Left hindlimb (tissue), 1 donor: ENCODE results near the gene ANO6.
"Not testable (repeated sequence)": the region's sequence is repeated elsewhere in the genome, so short reads cannot be mapped to it uniquely, and the experiment has no call there.

Experiments used
- DNase-seq: peaks from one replicate; pipeline ENCODE4 v3.0.0-alpha.2; 2018

The ANO6 gene

DNA sequence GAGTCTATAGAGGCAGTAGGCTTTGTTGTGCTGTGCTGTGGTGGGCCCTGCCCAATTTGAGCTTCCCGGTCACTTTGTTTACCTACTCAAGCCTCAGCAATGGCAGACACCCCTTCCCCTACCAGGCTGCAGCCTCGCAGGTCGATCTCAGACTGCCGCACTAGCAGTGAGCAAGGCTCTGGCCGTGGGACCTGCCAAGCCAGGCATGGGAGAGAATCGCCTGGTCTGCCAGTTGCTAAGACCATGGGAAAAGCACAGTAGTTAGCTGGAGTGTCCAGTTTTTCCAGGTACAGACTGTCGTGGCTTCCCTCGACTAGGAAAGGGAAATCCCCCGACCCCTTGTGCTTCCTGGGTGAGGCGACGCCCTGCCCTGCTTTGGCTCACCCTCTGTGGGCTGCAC is 26.3 kb downstream of the ANO6 start:
- no peak for DNase-seq

DNA sequence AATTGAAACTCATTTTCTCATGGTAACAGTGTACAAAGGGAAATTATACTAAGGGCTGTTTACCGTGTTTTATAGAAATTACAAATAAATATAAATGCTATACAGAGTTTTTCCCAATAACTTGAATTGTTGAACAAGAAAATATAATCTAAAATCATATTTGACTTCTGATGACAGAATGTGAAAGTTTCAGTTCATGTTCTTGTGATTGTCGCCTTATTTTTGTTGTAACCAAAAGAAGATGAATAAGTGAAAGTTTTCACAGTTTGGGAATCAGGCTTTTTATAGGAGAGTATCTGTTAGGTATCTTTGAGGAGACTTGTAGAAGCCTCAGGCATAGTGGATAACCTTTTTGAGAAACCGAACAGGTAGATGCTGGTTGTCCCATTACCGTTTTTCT is 28.1 kb downstream of the ANO6 start:
- DNase-seq, result no peak

DNA sequence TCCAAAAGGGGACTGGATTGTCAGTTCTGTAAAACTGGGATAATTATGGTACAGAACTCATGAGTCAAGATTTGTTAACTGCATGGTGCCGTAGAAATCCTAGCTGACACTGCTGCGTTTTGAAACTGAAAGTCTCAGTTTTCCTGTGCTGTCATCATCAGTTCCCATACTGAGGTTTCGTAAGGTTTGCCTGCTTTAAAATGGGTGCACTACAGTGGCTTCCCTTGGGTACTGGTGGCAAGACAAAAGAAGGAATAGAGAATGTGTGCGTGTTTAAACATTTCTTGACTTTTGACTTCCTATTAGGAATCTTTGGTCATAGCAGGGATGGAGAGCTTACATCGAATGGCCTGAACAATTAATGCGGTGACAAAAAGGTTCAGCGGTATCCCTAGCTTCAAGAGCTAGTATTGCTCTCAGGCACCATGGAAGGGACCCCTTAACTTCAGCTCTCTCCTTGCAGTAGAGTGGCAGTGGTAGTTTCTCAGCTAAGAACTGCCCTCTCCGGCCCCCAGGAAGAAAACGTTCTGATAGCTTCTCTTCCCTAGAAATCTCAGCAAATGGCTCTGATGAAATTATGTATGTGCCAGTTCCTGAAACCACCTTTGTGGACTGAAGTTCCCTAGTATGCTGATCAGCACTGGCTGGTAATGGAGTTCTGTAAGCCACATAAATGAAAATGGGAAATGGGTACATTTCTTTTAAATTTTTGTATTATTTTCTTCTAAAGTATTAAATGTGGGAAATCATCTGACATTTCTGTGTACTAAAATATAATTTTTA is 28.9 kb downstream of the ANO6 start:
- no peak for DNase-seq

DNA sequence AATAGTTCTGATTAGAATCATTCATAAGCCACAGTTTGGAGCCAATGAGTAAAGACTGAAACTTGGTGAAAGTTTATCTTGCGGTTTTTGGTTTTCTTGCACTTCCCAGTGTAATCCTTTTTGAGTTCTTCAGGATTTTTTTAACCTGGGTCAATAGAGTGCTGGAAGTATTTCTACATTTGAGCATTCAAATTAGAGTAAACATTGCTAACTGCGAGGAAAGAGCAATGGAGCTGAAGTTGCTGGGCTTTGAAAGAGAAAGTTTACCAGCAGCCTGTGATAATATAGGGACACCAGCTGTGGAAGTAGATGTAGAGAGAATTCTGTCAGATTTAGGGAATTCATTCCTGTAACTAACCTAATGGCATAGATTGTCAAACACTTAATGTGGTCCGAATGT is 30.3 kb downstream of the ANO6 start:
- DNase-seq, result no peak

DNA sequence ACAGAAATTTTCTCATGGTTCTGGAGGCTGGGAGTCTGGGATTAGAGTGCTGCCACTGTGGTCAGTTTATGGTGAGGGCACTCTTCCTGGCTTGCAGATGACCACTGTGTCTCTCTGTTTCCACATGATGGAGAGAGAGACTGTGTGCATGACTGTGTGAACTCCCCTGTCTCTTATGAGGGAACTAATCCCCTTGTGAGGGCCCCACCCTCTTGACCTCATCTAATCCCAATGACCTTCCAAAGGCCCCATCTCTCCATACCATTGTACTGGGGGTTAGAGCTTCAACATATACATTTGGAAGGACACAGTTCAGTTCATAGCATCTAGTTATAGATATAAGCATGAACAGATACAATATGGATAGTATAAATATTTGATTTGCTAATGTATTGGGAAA is 31.7 kb downstream of the ANO6 start:
- no peak for DNase-seq

DNA sequence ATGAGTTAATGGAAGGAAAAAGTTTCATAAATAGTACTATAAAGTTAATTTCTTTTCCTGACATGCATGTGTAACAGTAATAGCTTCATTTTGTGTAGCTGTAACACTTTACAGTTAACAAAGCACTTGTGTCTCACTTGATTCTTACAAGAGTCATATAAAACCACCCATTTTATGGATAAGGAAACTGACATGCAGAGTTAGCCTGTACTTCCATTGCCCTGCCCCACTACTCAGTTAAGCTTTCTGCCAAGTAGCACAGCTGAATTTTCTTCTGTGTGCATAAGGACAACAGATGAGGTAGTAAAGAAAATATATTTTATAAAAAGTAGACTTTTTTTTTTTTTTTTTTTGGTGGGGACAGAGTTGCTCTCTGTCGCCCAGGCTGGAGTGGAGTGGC is 32.2 kb downstream of the ANO6 start:
- no peak for DNase-seq

DNA sequence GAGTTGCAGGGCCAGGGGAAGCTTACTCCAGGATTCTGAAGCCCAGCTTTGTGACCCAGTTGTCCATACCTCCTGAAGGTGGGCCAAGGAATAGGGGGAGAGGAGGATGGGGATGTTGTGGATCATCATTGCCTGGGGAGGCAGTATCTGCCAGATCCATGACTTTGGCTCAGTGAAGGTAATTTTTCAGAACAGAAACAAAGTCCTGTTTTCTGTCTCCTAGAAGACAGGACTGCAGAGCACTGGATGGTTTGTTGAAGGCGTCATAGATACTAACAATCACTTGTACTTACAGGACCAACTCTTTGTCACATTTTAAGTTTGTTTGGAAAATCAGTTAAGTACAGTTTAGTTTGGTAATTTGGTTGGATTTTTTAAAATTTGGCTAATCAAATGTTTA is 38.4 kb downstream of the ANO6 start:
- no peak for DNase-seq

DNA sequence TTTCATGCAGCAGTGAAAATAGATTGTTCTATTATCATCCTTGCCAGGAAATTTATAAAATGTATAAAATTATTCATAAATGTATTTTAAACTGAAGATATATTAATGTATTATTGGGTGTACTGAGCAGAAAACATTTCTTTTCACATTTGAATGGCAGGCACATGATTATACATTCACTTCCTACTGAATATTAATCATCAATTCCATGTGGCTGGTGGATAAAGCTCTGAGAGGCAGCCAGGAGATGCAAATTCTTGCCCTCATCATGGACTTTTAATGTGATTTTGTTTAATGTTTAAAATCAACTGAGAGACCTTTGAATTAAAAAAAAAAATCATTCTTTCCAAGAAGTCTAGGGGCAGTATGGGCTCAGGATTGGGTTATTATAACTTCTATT is 40.8 kb downstream of the ANO6 start:
- no peak for DNase-seq

DNA sequence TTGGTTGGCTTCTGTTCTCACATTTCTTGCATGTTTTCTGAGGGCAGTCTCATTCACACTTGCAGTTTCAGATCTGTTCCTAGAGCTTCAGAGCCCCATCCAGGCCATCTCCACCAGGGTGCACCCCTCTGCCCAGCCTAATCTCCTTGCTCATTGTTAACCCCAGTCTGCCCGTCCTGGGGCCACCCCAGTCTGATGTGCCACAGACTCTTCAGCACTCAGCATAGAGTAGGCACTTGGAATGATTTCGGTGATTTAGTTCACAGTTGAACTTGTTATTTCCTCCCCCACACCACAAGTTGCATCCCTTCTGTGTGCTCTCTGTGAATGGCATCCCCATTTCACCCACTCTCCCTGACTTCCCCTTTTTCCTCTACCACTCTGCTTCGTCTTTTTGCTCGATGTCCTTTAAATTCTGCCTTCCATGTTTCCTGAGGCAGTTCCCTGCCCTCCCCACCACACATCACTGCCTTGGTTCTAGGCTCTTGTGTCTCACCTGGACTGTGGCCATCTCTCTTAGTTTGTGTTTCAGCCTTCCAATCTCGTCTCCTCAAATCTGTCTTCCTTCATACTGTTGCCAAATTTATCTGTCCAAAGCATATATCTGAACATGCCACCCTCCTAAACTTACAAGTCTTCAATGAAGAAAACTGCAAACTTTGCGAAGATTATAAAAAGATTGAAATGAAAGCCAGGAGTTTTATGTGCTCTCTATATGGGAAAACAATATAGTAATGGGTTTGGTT is 41.5 kb downstream of the ANO6 start:
- no peak for DNase-seq

DNA sequence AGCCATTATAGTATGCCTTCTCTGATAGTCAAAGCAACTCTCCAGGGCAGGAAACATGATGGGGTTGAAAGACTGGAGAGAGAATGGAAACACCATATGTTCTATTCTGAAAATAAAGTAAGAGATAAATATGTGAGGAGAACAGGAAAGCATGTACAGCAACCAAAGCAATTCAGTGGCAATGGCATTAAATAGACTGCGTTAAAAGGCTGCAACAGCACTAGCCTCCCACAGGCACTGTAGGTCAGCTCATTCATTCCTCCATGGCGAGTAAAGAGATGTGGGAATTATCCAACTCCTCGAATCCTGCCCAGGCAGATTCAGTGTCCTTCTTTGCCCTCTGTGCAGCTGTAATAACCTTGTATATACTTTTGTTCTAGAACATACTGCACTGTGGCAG is 43.8 kb downstream of the ANO6 start:
- DNase-seq, result no peak

DNA sequence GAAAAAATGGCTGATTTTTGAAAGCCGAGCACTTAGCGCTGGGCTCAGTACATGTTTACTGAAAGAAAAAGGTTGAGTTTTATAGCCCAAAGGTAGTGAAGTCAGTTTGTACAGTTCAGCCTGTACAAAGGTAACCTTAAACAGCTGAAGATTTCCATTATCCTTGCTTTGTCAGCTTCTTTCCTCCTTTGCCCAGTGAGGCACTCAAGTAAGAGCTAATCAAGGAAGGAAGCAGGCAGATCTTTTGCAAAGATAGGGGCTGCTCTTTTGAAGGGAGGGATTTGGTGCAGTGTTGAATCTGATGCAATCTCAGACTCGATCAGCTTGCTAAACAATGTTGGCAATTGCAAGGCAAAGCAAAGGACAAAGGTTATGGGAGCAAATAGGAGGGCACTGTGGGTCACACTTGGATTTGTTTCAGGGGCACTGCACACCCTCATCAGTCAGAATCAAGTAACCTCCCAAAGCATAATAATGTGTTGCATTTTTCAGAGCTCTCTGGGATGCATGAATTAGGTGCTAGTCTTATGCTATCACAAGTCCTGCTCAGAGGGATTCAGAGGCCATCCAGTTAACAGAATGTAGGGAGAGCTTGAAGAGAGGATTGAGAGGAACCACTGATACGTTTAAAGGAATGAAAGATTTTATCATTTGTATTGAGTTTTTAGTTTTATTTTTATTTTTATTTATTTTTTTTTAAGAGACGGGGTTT is 44.4 kb downstream of the ANO6 start:
- DNase-seq, result no peak

DNA sequence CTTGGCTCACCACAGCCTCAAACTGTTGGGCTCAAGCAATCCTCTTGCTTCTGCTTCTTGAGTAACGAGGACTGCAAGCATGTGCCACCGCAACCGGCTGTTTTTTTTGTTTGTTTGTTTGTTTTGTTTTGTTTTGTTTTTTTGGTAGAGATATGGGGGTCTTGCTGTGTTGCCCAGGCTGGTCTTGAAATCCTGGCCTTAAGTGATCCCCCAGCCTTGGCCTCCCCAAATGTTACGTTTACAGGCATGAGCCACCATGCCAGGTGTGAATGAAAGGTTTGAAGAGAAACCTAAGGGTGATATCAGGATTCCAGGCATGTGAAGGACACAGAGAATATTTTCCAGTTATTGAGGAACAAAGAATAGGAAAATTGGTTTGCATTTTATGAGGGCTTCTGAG is 45.0 kb downstream of the ANO6 start:
- no peak for DNase-seq

DNA sequence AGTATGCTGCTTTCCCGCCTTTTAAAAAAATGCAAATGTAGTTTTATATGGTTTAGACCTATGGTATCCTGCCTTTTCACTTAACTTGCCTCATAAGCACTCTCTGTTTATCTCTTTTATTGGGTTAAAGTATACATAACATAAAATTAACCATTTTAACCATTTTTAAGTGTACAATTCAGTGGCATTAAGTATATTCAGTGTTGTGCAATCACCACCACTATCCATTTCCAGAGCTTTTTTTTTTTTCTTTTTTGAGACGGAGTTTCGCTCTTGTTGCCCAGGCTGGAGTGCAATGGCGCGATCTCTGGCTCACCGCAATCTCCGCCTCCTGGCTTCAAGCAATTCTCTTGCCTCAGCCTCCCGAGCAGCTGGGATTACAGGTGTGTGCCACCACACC is 46.3 kb downstream of the ANO6 start:
- DNase-seq, result not testable (repeated sequence)

DNA sequence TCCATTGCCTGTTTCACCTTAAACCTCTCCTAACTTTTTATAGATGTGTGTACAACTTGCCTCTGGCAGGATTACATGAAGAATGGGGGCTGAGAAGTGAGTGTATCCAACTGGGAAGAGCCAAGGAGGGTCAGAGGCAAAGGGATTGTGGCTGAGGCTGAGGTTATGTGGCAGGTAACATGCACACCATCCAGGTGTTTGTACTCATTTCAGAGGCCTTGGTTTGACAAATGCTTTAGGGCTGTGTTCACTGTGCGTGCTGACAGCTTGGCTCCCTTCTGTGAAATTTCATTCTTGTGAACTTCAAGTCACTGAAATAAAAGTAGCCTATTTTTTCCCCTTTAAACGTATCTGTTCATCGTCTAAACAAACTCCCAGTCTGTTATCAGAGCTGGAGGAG is 47.7 kb downstream of the ANO6 start:
- DNase-seq, result no peak

DNA sequence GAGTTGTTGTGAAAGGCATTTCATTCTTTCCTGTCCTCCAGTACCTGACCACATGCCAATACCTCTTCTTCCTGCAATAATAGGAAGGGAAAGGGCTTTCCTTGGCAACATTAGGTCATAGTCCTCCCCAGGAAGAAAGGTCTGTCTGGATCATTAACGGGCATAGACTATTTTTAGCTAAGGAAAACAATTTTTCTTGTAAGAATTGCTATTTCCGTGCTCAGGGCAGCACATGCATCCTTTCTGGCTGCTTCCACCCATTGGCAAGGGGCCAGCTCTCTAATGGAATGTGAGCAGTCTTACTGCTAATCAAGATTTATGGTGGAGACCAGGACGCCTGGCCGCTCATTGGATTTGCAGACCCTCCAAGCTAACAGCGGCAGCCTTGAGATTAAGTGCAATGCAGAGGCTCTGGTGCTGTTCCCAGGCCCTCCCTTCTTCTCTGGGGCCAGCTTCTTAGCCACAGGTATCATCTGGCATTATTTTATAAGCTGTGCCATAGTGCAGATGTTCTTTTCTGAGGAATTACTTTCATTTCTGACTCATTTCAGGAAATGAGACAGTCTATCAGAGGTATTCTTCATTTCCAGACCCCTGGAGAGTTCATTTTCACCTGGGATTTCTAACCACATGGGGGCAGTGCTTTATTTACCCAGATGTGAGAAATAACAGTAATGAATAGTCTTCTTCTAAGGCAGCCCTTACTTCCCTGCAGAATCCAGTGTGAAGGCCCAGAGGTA is 52.9 kb downstream of the ANO6 start:
- peak; percentile 89 for DNase-seq

DNA sequence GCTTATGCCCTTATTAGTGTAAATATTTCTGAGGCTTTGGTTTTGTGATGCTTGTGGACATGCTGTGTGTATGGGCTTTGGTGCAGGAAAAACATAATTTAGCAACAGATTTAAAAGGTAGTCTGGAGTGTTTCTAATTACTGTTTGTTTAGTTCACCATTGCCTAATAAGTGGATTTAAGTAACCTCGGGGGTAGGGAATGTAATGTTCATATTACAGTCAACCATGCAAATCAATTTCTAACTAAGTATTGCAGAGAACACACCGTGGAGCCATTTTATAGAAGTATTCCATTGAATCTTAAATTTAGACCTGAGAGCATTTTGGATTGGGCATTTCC is 53.5 kb downstream of the ANO6 start:
- DNase-seq, result no peak

DNA sequence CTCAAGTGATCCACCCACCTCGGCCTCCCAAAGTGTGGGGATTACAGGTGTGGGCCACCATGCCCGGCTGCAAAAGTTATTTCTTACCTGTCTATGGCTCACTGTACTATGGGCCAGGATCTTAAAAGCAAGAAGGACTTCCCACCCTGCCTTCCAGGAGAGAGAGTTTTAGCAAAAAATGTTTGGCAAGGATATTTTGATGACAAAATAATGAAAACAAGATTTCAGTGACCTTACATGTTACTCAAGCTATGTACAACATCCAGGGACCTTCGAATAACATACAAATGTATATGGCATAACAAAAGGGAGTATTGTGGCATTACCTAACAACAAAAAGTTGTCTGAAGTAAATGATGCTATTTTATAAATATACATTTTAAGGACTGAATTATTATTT is 55.1 kb downstream of the ANO6 start:
- no peak for DNase-seq

DNA sequence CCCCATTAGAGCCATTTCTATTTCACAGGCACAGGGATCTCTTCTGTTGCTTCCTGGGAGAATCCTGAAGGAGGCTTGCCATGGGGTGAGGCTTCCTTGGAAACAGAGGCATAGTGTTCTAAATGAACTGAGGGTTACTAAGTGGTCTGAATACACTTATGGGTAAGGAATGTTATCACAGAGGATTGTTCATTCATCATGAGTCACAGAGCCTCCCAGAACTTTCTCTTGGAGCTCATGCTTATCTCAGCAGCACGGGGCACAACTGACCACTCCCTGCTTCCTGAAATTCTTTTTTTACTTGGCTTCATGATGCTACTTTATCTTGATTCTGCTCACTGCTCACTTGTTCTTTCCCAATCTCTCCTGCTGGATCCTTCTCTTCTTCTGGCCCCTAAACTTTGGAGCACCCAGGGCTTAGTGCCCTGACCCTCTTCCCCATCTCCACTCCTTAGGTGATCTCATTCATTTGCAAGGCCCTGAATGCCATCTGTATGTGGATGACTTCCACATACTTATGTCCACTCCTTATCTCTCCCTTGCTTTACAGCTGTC is 57.9 kb downstream of the ANO6 start:
- no peak for DNase-seq

DNA sequence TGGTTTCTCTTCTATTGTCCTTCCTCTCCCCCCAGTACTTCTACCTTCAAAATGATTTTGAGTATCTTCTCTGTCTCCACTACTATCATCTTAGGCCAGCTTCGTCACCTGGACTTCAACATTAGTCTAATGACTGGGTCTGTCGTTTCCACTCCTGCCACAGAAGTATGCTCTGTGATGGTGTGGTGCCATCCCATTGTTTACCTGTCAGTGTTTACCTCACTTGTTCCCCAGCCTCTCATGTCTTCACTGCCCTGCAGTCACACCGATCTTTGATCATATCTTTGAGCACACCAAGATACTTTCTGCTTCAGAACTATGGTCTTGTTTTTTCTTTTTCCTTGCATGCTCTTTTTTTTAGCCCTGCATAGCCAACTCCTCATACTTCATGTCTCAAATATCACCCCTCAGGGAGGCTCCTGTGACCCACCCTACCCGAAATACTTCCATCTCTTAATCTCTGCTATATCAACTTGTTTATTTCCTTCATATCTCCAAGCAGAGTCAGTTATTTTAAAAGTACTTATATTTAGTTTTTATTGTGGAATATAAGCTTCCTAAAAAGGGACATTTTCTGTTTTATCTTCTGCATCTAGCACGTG is 60.4 kb downstream of the ANO6 start:
- no peak for DNase-seq

DNA sequence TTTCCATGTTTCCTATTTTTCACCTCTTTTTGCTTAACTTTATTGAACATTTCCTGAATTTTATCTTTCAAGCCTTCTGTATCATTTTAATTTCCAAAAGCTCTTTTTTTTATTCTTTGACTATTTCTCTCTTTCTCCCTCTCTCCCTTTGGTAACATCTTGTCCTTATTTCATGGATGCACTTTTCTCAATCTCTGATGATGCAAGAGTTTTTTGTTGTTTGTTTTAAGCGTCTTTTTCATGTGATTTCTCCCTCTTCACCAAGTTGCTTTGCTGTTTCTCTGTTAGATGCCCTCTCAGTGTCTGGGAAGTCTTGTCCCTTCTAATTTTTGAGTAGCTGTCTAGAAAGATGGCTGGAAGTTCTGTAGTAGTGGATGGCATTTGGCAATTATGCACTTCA is 62.6 kb downstream of the ANO6 start:
- no peak for DNase-seq

DNA sequence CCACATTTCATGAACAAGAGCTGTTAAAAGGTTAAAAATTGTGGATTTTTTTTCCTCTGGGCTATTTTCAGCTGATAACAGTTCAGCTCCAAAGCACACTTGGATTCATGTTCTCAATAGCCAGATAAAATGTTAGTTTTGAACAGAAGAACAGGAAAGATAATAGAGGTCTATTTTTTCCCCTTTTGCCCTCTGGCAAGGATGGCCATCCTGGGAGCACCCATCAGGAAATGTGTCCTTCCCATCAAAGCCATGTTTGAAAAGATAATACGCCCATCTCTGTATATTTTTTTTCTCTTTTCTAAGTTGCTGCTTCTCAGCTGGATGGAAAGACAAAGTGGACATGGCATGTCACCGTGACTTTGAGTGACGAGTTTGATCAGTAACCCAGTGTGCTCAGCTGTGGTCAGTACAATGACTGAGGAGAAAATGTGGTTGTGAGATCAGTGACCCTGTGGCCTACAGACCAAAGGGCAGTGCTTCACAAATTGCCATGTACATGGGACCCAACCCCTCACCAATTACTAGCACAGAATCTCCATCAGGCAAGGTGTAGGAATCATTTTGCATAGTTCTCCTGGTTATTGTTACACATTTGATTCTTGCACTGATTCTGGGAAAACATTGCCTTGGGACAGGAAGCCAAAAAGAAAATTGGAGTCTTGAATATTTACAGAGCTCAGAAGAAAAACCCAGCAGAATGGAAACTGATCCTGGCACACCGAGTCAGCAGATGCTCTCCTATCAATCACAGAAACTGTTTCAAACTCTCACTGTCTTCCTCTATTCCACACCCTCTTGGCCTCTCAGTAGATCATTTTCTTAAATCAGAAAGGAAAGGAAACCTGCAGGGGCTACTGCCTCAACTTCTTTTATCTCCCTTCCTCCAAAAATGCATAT is 64.3 kb downstream of the ANO6 start:
- no peak for DNase-seq

DNA sequence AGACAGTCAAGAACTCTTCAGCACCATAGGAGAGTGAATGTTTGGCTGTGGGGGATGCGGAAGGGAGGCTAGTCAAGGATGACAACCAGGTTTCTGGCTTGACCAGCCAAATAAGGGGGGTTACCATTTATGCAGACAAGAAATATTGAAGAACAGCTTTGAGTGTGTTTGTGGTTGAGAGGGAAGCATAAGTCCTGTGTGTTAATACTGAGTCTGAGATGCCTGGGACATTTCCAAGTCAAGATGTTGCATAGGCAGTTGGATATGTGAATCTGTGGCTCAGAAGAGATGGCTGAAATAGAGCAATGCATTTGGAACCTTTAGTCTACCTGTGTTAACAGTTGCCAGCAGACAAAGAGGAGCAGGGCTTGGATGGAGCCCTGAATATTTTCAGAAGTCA is 66.1 kb downstream of the ANO6 start:
- DNase-seq, result no peak
